ENCODE results near the gene LRCH1. TPM values are rescaled to one million over a fixed set of nuclear protein-coding genes. Genes with fewer than 3 reads are reported as not detected.
"Not testable (repeated sequence)": the region's sequence is repeated elsewhere in the genome, so short reads cannot be mapped to it uniquely, and the experiment has no call there.

The LRCH1 gene
- polyA plus RNA-seq, 2 donors, result 2.1 to 4.3 TPM

- peaks cover 9 to 14% of the 10 kb centered on the region in 2 donors for H3K36me3 ChIP-seq (ENCODE audit: control insufficient read depth in 2 of 2, insufficient read depth in 2 of 2, low read length in 1 of 2)
- H3K4me3 ChIP-seq (ENCODE audit: low read depth in 1 of 2, low read length in 2 of 2), result no peak overlapping the region
- no peaks in the 10 kb centered on the region for H3K4me1 ChIP-seq (ENCODE audit: control insufficient read depth in 2 of 2, insufficient read depth in 2 of 2, low read length in 1 of 2)
- no peaks in the 10 kb centered on the region for H3K9me3 ChIP-seq (ENCODE audit: control insufficient read depth in 2 of 2, insufficient read depth in 1 of 2, low read depth in 1 of 2, low read length in 1 of 2)
- 87 to 89% methylated on average over 4 of the region's 4 CpGs for WGBS, 2 donors
- no peak overlapping the region for H3K27ac ChIP-seq (ENCODE audit: low read depth in 2 of 2, low read length in 1 of 2)
- no peaks in the 10 kb centered on the region for H3K27me3 ChIP-seq (ENCODE audit: control insufficient read depth in 1 of 2, insufficient read depth in 2 of 2, low read length in 2 of 2)
Measured at GRCh38 chr13:46745706-46746105, 192.7 kb downstream of the LRCH1 start.

GRCh38 chr13:46747031-46747820 lies 194.3 kb downstream of the LRCH1 start:
- Histone ChIP-seq H3K36me3 (ENCODE audit: control insufficient read depth in 2 of 2, insufficient read depth in 2 of 2, low read length in 1 of 2) (peaks cover 5 to 8% of the 10 kb centered on the region in 2 donors), H3K27me3 (ENCODE audit: control insufficient read depth in 1 of 2, insufficient read depth in 2 of 2, low read length in 2 of 2) (no peaks in the 10 kb centered on the region), H3K4me3 (ENCODE audit: low read depth in 1 of 2, low read length in 2 of 2) (no peak overlapping the region), H3K27ac (ENCODE audit: low read depth in 2 of 2, low read length in 1 of 2) (no peak overlapping the region), H3K4me1 (ENCODE audit: control insufficient read depth in 2 of 2, insufficient read depth in 2 of 2, low read length in 1 of 2) (no peaks in the 10 kb centered on the region), H3K9me3 (ENCODE audit: control insufficient read depth in 2 of 2, insufficient read depth in 1 of 2, low read depth in 1 of 2, low read length in 1 of 2) (no peaks in the 10 kb centered on the region)
- WGBS, 2 donors, result 95 to 96% methylated on average over 8 of the region's 8 CpGs

GRCh38 chr13:46748300-46748699 lies 195.3 kb downstream of the LRCH1 start:
- H3K36me3 ChIP-seq (ENCODE audit: control insufficient read depth in 2 of 2, insufficient read depth in 2 of 2, low read length in 1 of 2), result peaks cover 4 to 8% of the 10 kb centered on the region in 2 donors
- H3K27ac ChIP-seq (ENCODE audit: low read depth in 2 of 2, low read length in 1 of 2), result no peak overlapping the region
- no peak overlapping the region for H3K4me3 ChIP-seq (ENCODE audit: low read depth in 1 of 2, low read length in 2 of 2)
- WGBS, 2 donors, result 85 to 90% methylated on average over 4 of the region's 4 CpGs
- no peaks in the 10 kb centered on the region for H3K4me1 ChIP-seq (ENCODE audit: control insufficient read depth in 2 of 2, insufficient read depth in 2 of 2, low read length in 1 of 2)
- H3K9me3 ChIP-seq (ENCODE audit: control insufficient read depth in 2 of 2, insufficient read depth in 1 of 2, low read depth in 1 of 2, low read length in 1 of 2), result no peaks in the 10 kb centered on the region
- no peaks in the 10 kb centered on the region for H3K27me3 ChIP-seq (ENCODE audit: control insufficient read depth in 1 of 2, insufficient read depth in 2 of 2, low read length in 2 of 2)

- Histone ChIP-seq H3K27ac (ENCODE audit: low read depth in 2 of 2, low read length in 1 of 2) (no peak overlapping the region), H3K27me3 (ENCODE audit: control insufficient read depth in 1 of 2, insufficient read depth in 2 of 2, low read length in 2 of 2) (no peaks in the 10 kb centered on the region), H3K36me3 (ENCODE audit: control insufficient read depth in 2 of 2, insufficient read depth in 2 of 2, low read length in 1 of 2) (peaks cover 4 to 8% of the 10 kb centered on the region in 2 donors), H3K4me1 (ENCODE audit: control insufficient read depth in 2 of 2, insufficient read depth in 2 of 2, low read length in 1 of 2) (no peaks in the 10 kb centered on the region), H3K4me3 (ENCODE audit: low read depth in 1 of 2, low read length in 2 of 2) (no peak overlapping the region), H3K9me3 (ENCODE audit: control insufficient read depth in 2 of 2, insufficient read depth in 1 of 2, low read depth in 1 of 2, low read length in 1 of 2) (no peaks in the 10 kb centered on the region)
- 43 to 61% methylated on average over 2 of the region's 2 CpGs for WGBS, 2 donors
Measured at GRCh38 chr13:46749951-46750350, 197.0 kb downstream of the LRCH1 start.

- Histone ChIP-seq H3K27ac (ENCODE audit: low read depth in 2 of 2, low read length in 1 of 2) (no peak overlapping the region), H3K4me3 (ENCODE audit: low read depth in 1 of 2, low read length in 2 of 2) (no peak overlapping the region), H3K36me3 (ENCODE audit: control insufficient read depth in 2 of 2, insufficient read depth in 2 of 2, low read length in 1 of 2) (peaks cover 2 to 4% of the 10 kb centered on the region in 2 donors), H3K4me1 (ENCODE audit: control insufficient read depth in 2 of 2, insufficient read depth in 2 of 2, low read length in 1 of 2) (no peaks in the 10 kb centered on the region), H3K9me3 (ENCODE audit: control insufficient read depth in 2 of 2, insufficient read depth in 1 of 2, low read depth in 1 of 2, low read length in 1 of 2) (no peaks in the 10 kb centered on the region), H3K27me3 (ENCODE audit: control insufficient read depth in 1 of 2, insufficient read depth in 2 of 2, low read length in 2 of 2) (no peaks in the 10 kb centered on the region)
- 62 to 74% methylated on average over 7 of the region's 7 CpGs for whole genome bisulfite sequencing, 2 donors
Measured at GRCh38 chr13:46751811-46752635, 199.1 kb downstream of the LRCH1 start.

GRCh38 chr13:46753137-46753536 lies 200.2 kb downstream of the LRCH1 start:
- no peak overlapping the region for H3K27ac ChIP-seq (ENCODE audit: low read depth in 2 of 2, low read length in 1 of 2)
- H3K9me3 ChIP-seq (ENCODE audit: control insufficient read depth in 2 of 2, insufficient read depth in 1 of 2, low read depth in 1 of 2, low read length in 1 of 2), result no peaks in the 10 kb centered on the region
- H3K4me3 ChIP-seq (ENCODE audit: low read depth in 1 of 2, low read length in 2 of 2), result no peak overlapping the region
- peaks cover 0 to 4% of the 10 kb centered on the region in 2 donors for H3K36me3 ChIP-seq (ENCODE audit: control insufficient read depth in 2 of 2, insufficient read depth in 2 of 2, low read length in 1 of 2)
- no peaks in the 10 kb centered on the region for H3K27me3 ChIP-seq (ENCODE audit: control insufficient read depth in 1 of 2, insufficient read depth in 2 of 2, low read length in 2 of 2)
- WGBS, 2 donors, result 75 to 76% methylated on average over 5 of the region's 5 CpGs
- no peaks in the 10 kb centered on the region for H3K4me1 ChIP-seq (ENCODE audit: control insufficient read depth in 2 of 2, insufficient read depth in 2 of 2, low read length in 1 of 2)

GRCh38 chr13:46753917-46754316 lies 200.9 kb downstream of the LRCH1 start:
- WGBS, 2 donors, result 84 to 88% methylated on average over 6 of the region's 6 CpGs
- H3K4me3 ChIP-seq (ENCODE audit: low read depth in 1 of 2, low read length in 2 of 2), result no peak overlapping the region
- no peaks in the 10 kb centered on the region for H3K4me1 ChIP-seq (ENCODE audit: control insufficient read depth in 2 of 2, insufficient read depth in 2 of 2, low read length in 1 of 2)
- no peaks in the 10 kb centered on the region for H3K27me3 ChIP-seq (ENCODE audit: control insufficient read depth in 1 of 2, insufficient read depth in 2 of 2, low read length in 2 of 2)
- no peak overlapping the region for H3K27ac ChIP-seq (ENCODE audit: low read depth in 2 of 2, low read length in 1 of 2)
- H3K36me3 ChIP-seq (ENCODE audit: control insufficient read depth in 2 of 2, insufficient read depth in 2 of 2, low read length in 1 of 2), result peaks cover 0 to 4% of the 10 kb centered on the region in 2 donors
- no peaks in the 10 kb centered on the region for H3K9me3 ChIP-seq (ENCODE audit: control insufficient read depth in 2 of 2, insufficient read depth in 1 of 2, low read depth in 1 of 2, low read length in 1 of 2)

- no peak overlapping the region for H3K4me3 ChIP-seq (ENCODE audit: low read depth in 1 of 2, low read length in 2 of 2)
- no peaks in the 10 kb centered on the region for H3K9me3 ChIP-seq (ENCODE audit: control insufficient read depth in 2 of 2, insufficient read depth in 1 of 2, low read depth in 1 of 2, low read length in 1 of 2)
- no peak overlapping the region for H3K27ac ChIP-seq (ENCODE audit: low read depth in 2 of 2, low read length in 1 of 2)
- H3K36me3 ChIP-seq (ENCODE audit: control insufficient read depth in 2 of 2, insufficient read depth in 2 of 2, low read length in 1 of 2), result peaks cover 0 to 4% of the 10 kb centered on the region in 2 donors
- H3K27me3 ChIP-seq (ENCODE audit: control insufficient read depth in 1 of 2, insufficient read depth in 2 of 2, low read length in 2 of 2), result no peaks in the 10 kb centered on the region
- H3K4me1 ChIP-seq (ENCODE audit: control insufficient read depth in 2 of 2, insufficient read depth in 2 of 2, low read length in 1 of 2), result no peaks in the 10 kb centered on the region
Measured at GRCh38 chr13:46754812-46755211, 201.8 kb downstream of the LRCH1 start.

- WGBS, 2 donors, result 78 to 97% methylated on average over 1 to 4 of the region's 5 CpGs
- not testable (repeated sequence) for H3K9me3 ChIP-seq (ENCODE audit: control insufficient read depth in 2 of 2, insufficient read depth in 1 of 2, low read depth in 1 of 2, low read length in 1 of 2); H3K4me1 ChIP-seq (ENCODE audit: control insufficient read depth in 2 of 2, insufficient read depth in 2 of 2, low read length in 1 of 2); H3K4me3 ChIP-seq (ENCODE audit: low read depth in 1 of 2, low read length in 2 of 2); H3K27ac ChIP-seq (ENCODE audit: low read depth in 2 of 2, low read length in 1 of 2); H3K36me3 ChIP-seq (ENCODE audit: control insufficient read depth in 2 of 2, insufficient read depth in 2 of 2, low read length in 1 of 2); H3K27me3 ChIP-seq (ENCODE audit: control insufficient read depth in 1 of 2, insufficient read depth in 2 of 2, low read length in 2 of 2)
Measured at GRCh38 chr13:46755508-46755907, 202.5 kb downstream of the LRCH1 start.
